GM23338 (cell line): ENCODE data around the gene GSDME.

ENCODE experiments used
- EZH2 ChIP-seq: fragments of 200-600 bp; sonication (generic); IDR thresholded peaks from one replicate; pipeline ENCODE4 v1.8.0; 2017; ENCODE audit warnings: antibody characterized with exemption, mild to moderate bottlenecking, low read depth; ENCODE audit not compliant: unreplicated experiment
- JUNB ChIP-seq: IDR thresholded peaks from one replicate; pipeline ENCODE4 v1.6.1; 2016; ENCODE audit warnings: antibody characterized with exemption; ENCODE audit not compliant: unreplicated experiment
- STAT1 ChIP-seq: IDR thresholded peaks from one replicate; pipeline ENCODE4 v1.6.1; 2016; ENCODE audit warnings: antibody characterized with exemption; ENCODE audit not compliant: unreplicated experiment
- ZNF331 ChIP-seq: fragments of 250-450 bp; sonication (Bioruptor Pico); IDR thresholded peaks from 2 replicates; pipeline ENCODE4 v1.5.0; 2020; ENCODE audit warnings: low read depth, mild to moderate bottlenecking, moderate library complexity
- TF ChIP-seq, protein P1 (sequence below), 2 experiments: fragments of 200-600 bp in 1 of 2; sonication (generic) in 1 of 2; conservative IDR thresholded peaks; 2 replicates each; pipeline versions ENCODE4 v1.5.1 to v1.6.1; 2016 to 2017; ENCODE audit warnings: antibody characterized with exemption in 2 of 2, low read depth in 2 of 2, mild to moderate bottlenecking in 2 of 2, moderate library complexity in 1 of 2
- TF ChIP-seq, protein P2 (sequence below): fragments of 250-450 bp; sonication (Bioruptor Pico); IDR thresholded peaks from 2 replicates; pipeline ENCODE4 v1.5.0; 2020; ENCODE audit warnings: mild to moderate bottlenecking, moderate library complexity

DNA sequence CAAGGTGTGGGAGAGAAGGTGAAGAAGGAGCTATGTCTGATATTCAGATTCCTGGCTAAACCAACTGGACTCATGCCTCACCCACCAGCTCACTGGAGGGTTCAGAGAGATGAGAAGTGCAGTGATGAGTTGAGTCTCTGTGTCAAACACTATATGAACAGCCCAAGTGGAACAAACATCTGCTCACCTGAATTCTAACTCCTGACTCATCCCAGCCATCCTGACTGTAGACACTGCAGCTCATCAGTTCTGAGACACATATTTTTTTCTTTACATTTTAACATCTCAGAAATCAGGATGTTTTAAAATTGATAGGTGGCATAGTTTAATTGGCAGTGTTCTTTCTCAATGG is 27.3 kb downstream of the GSDME start:
- TF ChIP-seq, protein P1, sequence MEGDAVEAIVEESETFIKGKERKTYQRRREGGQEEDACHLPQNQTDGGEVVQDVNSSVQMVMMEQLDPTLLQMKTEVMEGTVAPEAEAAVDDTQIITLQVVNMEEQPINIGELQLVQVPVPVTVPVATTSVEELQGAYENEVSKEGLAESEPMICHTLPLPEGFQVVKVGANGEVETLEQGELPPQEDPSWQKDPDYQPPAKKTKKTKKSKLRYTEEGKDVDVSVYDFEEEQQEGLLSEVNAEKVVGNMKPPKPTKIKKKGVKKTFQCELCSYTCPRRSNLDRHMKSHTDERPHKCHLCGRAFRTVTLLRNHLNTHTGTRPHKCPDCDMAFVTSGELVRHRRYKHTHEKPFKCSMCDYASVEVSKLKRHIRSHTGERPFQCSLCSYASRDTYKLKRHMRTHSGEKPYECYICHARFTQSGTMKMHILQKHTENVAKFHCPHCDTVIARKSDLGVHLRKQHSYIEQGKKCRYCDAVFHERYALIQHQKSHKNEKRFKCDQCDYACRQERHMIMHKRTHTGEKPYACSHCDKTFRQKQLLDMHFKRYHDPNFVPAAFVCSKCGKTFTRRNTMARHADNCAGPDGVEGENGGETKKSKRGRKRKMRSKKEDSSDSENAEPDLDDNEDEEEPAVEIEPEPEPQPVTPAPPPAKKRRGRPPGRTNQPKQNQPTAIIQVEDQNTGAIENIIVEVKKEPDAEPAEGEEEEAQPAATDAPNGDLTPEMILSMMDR (conservative IDR thresholded peaks at IDR 0.05; ENCODE audit: low read depth in 2 of 2), result no peak
- TF ChIP-seq, protein P2, sequence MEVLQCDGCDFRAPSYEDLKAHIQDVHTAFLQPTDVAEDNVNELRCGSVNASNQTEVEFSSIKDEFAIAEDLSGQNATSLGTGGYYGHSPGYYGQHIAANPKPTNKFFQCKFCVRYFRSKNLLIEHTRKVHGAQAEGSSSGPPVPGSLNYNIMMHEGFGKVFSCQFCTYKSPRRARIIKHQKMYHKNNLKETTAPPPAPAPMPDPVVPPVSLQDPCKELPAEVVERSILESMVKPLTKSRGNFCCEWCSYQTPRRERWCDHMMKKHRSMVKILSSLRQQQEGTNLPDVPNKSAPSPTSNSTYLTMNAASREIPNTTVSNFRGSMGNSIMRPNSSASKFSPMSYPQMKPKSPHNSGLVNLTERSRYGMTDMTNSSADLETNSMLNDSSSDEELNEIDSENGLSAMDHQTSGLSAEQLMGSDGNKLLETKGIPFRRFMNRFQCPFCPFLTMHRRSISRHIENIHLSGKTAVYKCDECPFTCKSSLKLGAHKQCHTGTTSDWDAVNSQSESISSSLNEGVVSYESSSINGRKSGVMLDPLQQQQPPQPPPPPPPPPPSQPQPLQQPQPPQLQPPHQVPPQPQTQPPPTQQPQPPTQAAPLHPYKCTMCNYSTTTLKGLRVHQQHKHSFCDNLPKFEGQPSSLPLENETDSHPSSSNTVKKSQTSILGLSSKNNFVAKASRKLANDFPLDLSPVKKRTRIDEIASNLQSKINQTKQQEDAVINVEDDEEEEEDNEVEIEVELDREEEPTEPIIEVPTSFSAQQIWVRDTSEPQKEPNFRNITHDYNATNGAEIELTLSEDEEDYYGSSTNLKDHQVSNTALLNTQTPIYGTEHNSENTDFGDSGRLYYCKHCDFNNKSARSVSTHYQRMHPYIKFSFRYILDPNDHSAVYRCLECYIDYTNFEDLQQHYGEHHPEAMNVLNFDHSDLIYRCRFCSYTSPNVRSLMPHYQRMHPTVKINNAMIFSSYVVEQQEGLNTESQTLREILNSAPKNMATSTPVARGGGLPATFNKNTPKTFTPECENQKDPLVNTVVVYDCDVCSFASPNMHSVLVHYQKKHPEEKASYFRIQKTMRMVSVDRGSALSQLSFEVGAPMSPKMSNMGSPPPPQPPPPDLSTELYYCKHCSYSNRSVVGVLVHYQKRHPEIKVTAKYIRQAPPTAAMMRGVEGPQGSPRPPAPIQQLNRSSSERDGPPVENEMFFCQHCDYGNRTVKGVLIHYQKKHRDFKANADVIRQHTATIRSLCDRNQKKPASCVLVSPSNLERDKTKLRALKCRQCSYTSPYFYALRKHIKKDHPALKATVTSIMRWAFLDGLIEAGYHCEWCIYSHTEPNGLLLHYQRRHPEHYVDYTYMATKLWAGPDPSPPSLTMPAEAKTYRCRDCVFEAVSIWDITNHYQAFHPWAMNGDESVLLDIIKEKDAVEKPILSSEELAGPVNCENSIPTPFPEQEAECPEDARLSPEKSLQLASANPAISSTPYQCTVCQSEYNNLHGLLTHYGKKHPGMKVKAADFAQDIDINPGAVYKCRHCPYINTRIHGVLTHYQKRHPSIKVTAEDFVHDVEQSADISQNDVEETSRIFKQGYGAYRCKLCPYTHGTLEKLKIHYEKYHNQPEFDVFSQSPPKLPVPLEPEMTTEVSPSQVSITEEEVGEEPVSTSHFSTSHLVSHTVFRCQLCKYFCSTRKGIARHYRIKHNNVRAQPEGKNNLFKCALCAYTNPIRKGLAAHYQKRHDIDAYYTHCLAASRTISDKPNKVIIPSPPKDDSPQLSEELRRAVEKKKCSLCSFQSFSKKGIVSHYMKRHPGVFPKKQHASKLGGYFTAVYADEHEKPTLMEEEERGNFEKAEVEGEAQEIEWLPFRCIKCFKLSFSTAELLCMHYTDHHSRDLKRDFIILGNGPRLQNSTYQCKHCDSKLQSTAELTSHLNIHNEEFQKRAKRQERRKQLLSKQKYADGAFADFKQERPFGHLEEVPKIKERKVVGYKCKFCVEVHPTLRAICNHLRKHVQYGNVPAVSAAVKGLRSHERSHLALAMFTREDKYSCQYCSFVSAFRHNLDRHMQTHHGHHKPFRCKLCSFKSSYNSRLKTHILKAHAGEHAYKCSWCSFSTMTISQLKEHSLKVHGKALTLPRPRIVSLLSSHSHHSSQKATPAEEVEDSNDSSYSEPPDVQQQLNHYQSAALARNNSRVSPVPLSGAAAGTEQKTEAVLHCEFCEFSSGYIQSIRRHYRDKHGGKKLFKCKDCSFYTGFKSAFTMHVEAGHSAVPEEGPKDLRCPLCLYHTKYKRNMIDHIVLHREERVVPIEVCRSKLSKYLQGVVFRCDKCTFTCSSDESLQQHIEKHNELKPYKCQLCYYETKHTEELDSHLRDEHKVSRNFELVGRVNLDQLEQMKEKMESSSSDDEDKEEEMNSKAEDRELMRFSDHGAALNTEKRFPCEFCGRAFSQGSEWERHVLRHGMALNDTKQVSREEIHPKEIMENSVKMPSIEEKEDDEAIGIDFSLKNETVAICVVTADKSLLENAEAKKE, result no peak
- TF ChIP-seq ZNF331 (CRISPR knock-in tag) (no peak), EZH2 (no peak), JUNB (no peak), STAT1 (no peak)
